ENCODE measurements around the gene ERC2.

The ERC2 gene

GRCh38 chr3:55584716-55585368, 883.4 kb downstream of the ERC2 start:
- DNase-seq (ENCODE audit: low spot score), result no peak

DNA sequence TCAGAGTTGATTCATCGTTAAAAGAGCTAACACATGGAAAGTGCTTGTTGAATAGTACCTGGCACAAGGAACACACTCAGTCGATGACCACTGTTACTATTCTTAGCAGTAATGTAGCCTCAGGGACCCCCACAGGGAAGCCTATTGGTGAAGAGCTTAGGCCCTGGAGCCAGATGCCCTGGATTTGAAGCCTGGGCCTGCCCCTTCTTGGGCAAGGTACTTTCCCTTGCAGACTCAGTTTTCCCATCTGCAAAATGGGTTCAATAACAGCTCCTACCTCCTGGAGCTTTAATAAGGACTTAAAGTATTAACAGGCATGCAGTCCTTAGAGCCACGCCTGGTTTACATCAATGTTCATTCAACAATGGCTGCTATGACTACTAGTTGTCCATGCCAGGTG, 884.2 kb downstream of the ERC2 start:
- DNase-seq (ENCODE audit: low spot score), result no peak

- DNase-seq (ENCODE audit: low spot score), result no peak
These were observed 884.8 kb downstream of the ERC2 start for GRCh38 chr3:55583475-55583874.

DNA sequence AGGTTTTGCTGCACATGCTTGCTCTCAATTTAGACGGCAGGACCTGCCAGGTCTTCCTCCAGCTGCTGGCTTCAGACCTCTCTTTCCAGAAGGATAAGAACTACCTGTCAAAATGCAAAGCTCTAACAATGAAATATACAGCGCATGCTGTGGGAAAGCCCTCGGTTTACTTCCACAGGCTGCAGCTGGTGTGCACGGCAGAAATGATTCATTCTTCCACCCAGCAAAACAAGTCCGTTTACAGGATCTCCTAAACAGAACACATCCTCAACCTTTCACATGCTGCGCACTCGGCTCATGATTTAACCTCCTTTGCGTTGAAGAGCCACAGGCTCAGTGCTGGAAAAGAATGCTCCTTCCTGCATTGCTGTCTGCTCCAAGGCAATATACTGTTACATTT, 888.8 kb downstream of the ERC2 start:
- DNase-seq (ENCODE audit: low spot score), result no peak

GRCh38 chr3:55576621-55577388, 891.5 kb downstream of the ERC2 start:
- DNase-seq (ENCODE audit: low spot score), result no peak

- DNase-seq (ENCODE audit: low spot score), result no peak
These were observed 893.6 kb downstream of the ERC2 start for GRCh38 chr3:55574671-55575070.

- DNase-seq (ENCODE audit: low spot score), result no peak
These were observed 895.5 kb downstream of the ERC2 start for GRCh38 chr3:55572816-55573215.

DNA sequence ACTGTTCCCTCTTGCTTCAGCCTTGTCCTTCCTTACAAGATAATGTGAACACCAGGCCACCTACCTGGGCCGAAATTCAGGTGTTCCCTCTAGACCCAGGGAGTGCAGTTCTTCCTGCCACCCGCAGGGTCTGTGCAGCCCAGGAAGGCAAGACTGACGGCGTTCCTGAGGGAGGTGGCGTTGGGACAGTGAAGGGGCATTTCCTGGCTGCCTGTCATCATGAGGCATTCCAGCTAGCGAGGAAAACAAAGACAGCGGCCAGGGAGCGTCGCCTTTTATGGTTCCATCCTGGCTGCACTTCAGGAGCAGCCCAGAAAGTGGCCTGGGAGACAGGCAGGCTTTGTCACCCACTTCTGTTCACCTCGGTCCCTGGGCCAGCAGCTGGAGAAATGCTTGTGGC, 896.4 kb downstream of the ERC2 start:
- DNase-seq (ENCODE audit: low spot score), result peak; percentile 16

- no peak for DNase-seq (ENCODE audit: low spot score)
These were observed 897.0 kb downstream of the ERC2 start for GRCh38 chr3:55571216-55571813.

DNA sequence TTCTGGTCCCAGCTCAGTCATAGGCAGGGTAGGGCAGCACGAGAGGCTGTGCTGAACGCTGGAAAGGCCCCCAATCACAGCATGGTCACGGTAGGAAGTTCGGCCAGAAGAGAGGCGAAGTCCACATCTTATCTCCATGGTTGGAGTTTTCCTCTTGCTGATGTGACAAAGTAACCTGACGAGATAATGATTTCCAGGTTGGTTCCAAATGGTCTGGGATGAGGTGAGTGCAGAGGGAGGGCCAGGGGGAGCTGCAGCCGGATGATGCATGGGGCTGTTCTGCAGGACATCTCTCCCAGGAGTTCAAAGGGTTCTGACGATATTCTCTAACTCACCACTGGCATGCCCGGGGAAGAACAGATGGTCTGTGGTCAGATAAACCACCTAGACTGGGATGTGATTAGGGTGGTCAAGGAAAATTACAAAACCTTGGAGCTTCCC, 898.0 kb downstream of the ERC2 start:
- no peak for DNase-seq (ENCODE audit: low spot score)

GRCh38 chr3:55569033-55569599, 899.2 kb downstream of the ERC2 start:
- no peak for DNase-seq (ENCODE audit: low spot score)

DNA sequence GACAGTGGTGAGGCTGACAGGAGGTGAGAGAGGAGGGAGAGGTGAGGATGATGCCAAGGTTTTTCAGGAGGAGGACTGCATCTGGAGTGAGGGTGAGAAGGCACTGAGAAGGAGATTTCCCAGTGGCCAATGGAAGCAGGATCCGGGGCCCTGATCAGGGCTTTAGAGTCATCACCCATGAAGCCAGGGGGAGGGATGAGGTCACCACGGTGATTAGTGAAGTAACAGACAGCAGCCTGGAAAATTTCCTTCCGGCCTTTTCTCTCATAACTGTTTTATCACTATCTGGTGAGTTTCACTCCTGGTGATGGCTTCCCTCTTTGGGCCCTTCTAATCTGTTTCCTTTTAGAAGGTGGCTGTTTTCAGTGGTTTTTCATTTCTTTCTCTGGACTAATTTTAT, 900.7 kb downstream of the ERC2 start:
- DNase-seq (ENCODE audit: low spot score), result peak; percentile 12

DNA sequence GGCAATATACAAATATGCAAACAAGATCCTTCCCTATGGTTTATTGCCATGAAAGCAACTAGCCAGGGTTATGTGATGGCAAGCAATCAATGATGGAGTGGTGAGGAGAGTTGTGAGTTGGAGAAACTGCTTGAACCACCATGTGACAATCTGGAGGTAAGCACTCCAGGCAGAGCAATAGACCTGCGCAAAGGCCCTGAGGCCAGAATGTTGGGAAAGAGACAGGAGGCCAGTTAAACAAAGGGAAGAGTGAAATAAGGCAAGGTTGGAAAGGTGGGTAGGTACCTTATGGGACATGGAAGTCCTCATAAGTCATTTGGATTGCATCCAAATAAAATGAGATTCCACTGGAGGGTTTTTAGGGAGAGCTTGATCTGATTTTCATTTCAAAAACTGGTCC, 901.1 kb downstream of the ERC2 start:
- no peak for DNase-seq (ENCODE audit: low spot score)

DNA sequence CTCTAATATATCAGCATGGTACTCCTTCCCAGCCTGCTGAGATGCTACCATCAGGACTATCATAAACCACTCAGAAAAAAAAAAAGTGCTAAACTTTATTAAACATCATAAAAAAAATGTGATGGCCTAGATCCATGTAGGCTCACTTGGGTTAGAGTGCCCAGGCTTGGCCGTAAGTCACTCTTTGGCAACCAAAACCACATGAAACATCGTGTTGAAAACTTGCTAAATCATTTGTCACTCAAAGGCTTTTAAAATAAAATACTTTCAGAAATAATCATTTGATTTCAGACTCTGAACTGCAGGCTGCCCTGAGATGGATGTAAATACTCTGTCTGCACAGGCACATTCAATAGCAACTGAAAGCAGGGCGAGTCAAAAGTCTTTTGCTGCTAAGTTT, 902.7 kb downstream of the ERC2 start:
- DNase-seq (ENCODE audit: low spot score), result no peak

GRCh38 chr3:55564726-55565125, 903.5 kb downstream of the ERC2 start:
- DNase-seq (ENCODE audit: low spot score), result no peak

- DNase-seq (ENCODE audit: low spot score), result no peak
These were observed 905.6 kb downstream of the ERC2 start for GRCh38 chr3:55562700-55563099.

DNA sequence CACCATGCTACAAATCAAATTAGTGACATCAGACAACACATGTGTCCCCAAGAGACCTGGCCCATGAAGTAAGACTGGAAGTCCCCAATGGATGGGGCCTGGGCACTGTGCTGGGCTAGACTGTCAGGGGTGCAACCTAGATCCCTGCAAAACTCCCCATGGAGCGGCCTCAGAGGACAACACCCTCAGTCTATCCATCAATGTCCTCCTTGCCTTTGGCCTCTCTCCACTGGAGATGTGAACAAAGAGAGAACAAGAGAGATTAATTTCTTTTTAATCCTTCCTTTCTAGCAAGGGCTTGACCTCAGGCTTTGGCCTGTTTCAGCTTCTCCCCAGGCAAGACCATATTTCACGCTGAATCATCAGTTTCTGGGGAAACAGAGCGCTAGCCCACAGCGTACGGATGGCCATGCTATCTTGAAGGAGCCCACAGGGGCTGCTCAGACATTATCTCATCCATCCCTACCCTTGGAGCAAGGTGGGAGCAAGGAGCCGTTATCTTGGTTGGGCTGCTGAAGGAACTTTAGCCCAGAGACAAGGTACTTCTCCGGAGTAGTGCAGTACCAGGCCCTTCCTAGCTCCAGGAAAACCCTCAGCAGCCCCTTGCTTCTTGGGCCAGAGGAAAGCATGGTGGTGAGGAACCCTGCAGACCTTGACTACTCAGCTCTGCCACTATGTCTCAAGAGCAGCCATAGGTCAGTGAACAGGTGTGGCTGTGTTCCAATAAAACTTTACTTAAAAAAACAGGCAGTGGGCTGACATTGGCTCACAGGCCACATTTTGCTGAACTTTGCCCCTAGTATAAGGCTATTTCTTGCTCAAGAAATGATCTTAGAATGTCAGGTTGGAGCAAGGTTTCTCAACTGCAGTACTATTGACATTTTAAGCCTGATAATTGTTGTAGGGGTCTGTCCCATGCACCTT, 908.5 kb downstream of the ERC2 start:
- DNase-seq (ENCODE audit: low spot score), result no peak

DNA sequence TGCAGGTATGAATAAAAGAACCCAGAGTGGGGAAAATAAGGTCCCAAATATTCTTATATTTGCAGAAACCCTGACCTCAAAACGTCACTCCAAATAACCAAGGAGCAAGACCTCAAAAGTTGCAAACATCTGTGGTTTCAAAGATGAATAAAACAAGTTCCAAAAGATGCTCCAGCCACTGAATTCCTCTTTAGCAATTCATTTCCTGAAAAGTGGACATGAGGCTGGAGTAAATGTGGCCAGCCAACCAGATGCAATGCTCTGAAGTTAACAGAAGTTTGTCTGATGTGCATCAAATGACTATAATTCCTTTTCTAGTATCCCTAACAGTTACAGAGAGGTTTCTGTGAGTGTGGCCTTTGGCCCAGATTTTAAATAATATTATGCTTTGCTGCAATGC, 910.0 kb downstream of the ERC2 start:
- DNase-seq (ENCODE audit: low spot score), result peak; percentile 17

DNA sequence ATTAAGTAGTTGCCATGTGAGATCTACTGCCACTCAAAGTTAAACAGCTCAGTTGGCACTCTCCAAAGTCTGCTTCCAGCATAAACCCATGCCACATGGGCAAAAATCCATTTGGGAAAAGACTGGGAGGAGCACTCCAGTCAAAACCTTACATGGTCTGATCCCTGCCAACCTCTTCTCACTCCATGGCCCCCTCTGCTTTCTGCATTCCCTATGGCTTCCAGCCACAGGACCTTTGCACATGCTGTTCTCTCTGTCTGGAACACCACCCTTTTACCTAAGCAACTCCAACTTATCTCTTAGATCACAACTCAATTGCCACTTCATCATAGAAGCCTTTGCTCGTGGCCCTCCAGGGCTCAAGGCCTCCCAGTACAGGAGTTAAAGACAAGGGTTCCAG, 910.7 kb downstream of the ERC2 start:
- DNase-seq (ENCODE audit: low spot score), result no peak

GRCh38 chr3:55556619-55557537, 911.4 kb downstream of the ERC2 start:
- DNase-seq (ENCODE audit: low spot score), result peak; percentile 30

Data from AG08396 (cell line).